Hepatocyte (in vitro differentiated cells): ENCODE measurements around the gene EIF1AY.

Source experiments
- CTCF ChIP-seq: fragments of 200-600 bp; sonication (generic); IDR thresholded peaks from 2 replicates; pipeline ENCODE4 v1.5.1; 2016; ENCODE audit warnings: antibody characterized with exemption, mild to moderate bottlenecking; ENCODE audit not compliant: poor library complexity
- EZH2phosphoT487 ChIP-seq: fragments of 200-600 bp; sonication (generic); IDR thresholded peaks from one replicate; pipeline ENCODE4 v1.6.1; 2018; ENCODE audit warnings: antibody characterized with exemption, mild to moderate bottlenecking, low read depth, moderate library complexity; ENCODE audit not compliant: unreplicated experiment, severe bottlenecking

DNA sequence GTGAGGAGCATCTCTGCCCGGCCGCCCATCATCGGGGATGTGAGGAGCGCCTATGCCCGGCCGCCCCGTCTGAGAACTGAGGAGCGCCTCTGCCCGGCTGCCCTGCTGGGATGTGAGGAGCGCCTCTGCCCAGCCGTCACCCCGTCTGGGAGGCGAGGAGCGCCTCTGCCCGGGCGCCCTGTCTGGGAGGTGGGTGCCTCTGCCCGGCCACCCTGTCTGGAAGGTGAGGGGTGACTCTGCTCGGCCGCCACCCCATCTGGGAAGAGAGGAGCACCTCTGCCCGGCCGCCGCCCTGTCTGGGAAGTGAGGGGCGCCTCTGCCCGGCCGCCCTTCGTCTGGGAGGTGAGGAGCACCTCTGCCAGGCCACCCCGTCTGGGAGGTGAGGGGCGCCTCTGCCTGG is 23.7 kb upstream of the EIF1AY start:
- TF ChIP-seq CTCF (no peak), EZH2phosphoT487 (no peak)
